CD1c-positive myeloid dendritic cell (primary cell): Measurements from ENCODE around the gene TNRC18.
"Not testable (repeated sequence)": the region's sequence is repeated elsewhere in the genome, so short reads cannot be mapped to it uniquely, and the experiment has no call there.

Experiments used
- DNase-seq: peaks from one replicate; pipeline ENCODE4 v3.0.0-alpha.2; 2016; ENCODE audit errors: extremely low spot score

TNRC18 gene

GRCh38 chr7:5350174-5350463 lies 73.5 kb downstream of the TNRC18 start:
- DNase-seq = no peak

GRCh38 chr7:5349437-5350173 lies 74.0 kb downstream of the TNRC18 start:
- no peak for DNase-seq

DNA sequence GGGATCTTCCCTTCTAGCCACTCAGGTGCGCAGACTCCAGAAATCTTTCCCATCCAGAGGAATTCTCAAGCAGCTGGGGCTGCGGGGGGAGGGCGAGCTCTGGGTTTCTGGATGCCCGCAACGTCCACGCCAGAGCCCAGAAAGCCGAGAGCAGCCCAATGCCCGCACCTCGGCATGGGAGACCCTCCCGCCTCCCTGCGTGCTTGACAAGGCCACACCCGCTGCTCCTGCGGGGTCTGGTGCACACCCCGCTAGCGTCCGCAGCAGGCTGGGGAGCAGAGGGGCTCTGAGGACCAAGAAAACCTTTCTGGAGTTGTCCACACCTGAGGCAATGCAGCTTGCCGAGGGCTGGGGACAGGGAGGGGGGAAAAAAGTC lies 74.6 kb downstream of the TNRC18 start:
- DNase-seq = no peak

- DNase-seq = no peak
Observed at GRCh38 chr7:5348134-5349004, 75.3 kb downstream of the TNRC18 start.

DNA sequence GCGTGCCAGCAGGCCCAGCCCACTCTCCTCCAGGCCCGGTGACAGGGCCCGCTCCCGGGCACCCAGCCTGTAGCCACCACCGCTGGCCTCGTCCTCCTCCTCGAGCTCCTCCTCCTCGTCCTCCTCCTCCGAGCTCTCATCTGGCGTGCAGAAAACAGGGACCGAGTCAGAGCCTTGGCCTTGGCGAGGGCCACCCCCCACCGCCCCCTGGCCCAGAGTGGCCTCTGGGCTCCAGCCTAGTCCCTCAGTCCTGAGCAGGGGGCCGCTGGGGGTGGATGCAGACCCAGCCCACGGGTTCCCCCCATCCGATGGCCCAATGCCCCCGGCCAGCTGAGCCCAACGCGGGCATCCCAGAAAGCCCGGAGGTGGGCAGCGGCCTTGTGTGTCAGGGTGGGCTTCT lies 78.0 kb downstream of the TNRC18 start:
- DNase-seq = no peak

DNA sequence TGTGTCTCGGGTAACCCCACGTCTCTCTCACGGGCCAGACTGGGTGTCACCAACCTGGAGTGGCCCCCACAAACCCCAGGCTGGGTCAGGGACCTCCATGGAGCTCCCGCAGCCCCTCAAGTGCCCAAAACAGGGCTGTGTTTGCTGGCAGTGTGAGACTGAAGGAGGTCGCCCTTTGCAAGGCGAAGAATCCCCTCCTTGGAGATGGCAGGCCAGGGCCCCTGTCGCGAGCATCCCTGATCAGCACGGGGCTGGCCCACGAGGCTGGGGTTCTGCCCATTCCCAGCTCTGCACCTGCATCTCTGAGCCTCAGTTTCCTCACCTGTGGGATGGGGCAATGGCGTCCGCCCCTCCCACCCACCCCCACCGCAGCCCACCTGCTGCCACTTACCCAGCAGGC lies 78.5 kb downstream of the TNRC18 start:
- no peak for DNase-seq

DNA sequence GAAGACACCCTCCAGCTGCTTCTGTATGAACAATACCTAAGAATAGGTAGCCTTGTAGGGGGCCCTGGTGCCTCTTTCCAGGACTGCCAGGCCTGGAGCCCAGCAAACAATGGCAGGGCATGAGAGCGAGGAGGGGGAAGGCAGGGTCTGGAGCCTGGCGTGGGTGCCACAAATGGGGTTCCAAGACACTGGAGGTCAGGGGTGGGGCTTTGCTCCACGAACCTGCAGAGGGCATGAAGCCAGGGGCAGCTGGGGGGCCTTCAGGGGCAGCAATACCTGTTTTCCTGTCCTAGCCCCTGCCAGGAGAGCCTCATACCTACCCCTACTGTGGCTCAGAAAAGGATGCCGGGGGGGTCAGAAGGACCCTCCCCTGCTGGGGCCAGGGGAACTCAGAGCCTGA lies 79.3 kb downstream of the TNRC18 start:
- DNase-seq = no peak

- DNase-seq = no peak
Observed at GRCh38 chr7:5343884-5344283, 79.8 kb downstream of the TNRC18 start.

- DNase-seq = no peak
Observed at GRCh38 chr7:5342631-5343030, 81.0 kb downstream of the TNRC18 start.

- no peak for DNase-seq
Observed at GRCh38 chr7:5339955-5340354, 83.7 kb downstream of the TNRC18 start.

DNA sequence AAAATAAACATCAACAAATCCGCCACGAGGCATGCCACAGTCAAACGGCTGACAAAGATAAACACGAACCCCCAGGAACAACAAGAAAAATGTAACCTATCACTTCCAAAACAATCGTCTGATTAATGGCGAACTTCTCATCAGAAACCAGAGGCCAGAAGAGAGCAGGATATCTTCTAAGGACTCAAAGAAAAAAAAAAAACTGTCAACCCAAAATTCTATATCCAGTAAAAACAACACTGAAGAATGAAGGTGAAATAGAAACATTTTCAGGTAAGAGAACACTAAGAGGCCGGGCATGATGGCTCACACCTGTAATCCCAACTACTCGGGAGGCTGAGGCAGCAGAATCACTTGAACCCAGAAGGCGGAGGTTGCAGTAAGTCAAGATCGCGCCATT lies 86.6 kb downstream of the TNRC18 start:
- DNase-seq = no peak

GRCh38 chr7:5334671-5335070 lies 89.0 kb downstream of the TNRC18 start:
- DNase-seq = no peak

DNA sequence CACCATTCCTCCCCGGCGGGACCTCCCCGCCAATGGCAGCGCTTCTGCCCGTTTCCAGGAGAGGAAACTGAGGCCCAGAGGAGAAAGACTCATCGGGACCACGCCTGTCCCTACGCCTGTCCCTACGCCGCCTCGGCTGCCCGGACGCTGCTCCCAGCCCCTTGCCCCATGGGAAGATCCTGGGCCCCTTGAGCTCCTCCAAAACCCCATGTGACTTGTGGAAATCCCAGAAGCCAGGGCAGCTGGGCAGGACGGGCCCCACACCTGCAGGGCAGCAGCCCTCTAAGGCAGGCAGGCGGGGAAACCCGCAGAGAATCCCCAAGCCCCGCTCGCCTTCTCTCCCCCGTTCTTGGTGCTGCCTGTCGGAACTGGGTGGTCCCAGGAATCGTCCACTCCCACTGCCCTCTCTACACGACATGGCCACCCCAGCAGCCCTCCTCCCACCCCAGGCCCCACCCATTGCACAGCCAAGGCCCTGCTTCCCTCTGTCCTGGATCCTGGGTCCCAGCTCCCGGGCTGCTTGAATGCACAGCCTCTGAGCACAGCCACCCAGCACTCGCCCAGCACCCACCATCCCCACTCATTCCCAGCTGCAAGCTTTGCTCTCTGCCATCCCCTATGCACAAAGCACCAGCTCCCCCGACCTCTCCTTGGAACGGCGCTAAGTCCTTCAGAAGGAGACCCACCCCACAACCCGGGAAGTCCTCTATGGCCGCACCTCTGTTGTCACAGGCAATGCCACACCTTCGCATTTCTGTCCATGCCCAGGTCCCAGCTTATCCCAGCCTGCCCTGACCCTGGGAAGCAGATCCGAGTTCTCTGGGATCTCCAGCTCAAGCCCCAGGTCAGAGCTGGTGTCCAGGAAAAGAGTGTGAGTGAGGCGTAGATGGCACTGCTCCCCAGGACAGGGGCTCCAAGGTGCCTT lies 90.3 kb downstream of the TNRC18 start:
- DNase-seq = no peak

DNA sequence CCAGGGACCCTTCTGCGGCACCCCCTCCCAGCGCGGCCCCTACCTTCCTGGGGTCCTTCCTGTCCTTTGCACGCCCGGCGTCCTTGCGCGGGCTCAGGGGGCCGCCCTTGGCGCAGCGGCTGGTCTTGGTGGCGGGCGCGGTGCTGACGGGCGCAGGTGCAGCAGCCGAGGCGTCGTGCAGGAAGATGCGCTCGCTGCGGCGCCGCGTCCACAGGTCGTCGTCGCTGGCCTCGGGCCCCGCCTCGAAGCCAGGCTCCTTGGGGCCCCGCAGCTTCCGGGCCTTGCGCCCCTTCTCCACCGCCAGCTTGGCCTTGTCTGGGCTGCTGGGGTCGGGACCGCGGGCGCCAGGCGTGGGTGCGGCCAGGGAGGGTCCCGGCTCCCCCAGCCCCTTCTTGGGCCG lies 91.1 kb downstream of the TNRC18 start:
- no peak for DNase-seq

DNA sequence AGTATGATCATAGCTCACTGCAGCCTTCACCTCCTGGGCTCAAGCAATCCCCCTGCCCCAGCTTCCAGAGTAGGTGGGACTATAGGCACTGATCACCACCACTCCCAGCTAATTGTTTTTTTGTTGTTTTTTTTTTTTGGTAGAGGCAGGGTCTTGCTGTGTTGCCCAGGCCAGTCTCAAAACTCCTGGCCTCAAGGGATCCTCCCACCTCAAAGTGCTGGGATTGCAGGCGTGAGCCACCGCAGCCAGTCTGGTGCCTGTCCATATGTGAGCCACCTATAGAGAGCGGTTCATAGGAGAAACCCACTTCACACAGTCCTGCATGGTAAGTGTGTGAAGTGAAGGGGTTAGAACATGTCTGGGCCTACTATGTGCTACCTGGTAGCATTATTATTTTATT lies 93.3 kb downstream of the TNRC18 start:
- DNase-seq = no peak

- DNase-seq = no peak
Observed at GRCh38 chr7:5324961-5325360, 98.7 kb downstream of the TNRC18 start.

DNA sequence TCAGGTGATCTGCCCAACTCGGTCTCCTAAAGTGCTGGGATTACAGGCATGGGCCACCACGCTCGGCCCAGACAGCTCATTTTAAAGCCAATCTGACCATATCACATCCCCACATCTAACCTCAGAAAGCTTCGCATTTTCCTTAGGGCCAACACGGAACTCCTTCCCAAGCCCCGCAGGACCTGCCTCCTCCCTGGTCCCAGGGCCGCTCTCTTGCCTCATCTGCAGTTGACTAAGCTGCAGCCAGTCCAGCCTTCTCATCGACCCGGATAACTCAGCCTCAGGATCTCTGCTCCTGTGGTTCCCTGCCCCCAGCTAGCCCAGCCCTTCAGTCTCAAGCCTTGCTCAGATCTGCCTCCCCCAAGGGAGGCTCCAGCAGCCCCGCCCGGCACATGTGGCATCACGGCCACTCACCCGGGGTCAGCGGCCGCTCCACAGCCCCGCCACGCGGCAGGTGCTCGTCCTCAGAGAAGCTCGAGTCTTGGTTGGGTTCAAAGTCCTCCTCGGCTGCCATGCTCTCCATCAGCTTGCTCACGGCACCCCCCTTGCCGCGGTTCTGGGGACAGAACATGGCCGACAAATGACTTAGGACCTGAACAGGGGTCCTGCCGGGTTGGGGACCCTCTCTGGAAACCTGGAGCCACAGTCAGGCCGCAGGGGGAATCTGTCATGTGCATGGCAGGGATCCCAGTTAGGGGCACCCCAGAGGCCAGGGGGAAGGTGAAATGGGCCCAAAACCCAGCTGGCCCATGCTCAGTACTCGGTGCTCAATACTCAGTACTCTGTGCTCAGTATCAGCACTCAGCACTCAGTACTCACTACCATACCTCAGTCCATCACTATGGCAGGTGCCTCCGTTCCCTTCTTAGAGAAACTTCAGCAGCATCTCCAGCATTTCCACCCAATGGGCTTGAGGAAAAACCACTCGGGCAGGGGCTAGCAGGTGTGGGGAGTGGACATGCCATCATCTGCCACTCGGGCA lies 99.5 kb downstream of the TNRC18 start:
- not testable (repeated sequence) for DNase-seq

DNA sequence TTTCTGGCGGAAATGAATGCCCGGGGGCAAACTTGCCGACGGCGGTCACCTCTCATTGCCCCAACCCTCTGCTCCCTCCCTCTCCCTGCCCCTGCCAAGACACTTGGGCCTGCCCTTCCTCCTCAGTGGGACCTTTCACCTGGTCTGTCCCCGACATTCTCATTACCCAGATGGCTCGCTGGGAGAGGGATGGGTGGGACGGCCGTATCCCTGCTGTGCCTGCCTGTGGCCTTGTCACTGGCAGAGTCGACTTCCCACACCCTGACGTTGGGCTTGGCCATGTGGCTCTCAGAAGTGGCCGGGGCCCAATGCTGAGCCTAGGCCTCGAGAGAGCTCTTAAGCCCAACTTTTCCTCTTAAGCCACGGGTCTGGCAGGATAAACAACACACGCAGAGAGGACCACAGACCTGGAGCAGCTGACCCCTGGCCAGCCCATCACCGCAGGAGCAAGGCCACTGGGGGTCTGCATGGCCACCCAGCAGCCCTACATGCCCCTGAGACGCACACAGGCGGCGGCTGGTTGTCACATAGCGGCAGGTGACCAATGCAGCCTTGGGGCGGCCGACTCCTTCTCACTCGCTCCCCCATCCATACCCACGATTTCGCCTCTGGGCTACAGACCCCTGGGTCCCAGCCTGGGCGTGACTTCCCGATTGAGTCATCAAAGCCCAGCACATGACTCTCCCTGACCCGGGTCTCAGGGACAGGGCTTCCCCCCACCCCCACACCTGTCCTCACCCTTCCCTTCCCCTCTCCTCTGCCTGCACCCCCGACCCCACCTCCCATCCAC lies 100.8 kb downstream of the TNRC18 start:
- no peak for DNase-seq

DNA sequence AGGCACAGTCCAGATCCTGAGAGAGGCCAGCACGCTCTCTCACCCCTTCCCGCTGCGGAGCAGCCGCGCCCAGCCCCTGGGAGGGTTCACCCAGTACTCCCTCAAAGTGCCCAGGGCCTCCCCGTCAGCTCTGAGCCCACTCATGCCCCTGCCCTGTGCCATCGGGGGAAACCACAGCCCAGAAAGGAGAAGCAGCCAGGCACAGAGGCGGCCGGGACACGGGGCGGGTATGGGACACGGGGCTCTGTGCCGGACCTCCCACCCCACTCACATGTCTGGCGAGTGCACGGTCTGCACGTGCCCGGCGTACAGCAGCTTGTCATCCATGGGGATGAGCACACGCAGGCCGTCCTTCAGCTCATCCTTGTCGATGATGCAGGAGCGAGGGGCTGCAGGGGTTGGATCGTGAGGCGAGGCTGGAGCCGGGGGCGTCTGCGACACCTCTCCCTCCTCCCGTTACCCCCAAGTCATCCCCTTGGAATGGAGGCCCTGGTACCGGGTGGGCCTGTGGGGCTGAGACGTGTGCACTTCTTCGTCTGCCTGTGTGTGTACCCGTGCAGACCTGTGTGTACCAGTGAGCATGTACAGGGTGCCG lies 102.7 kb downstream of the TNRC18 start:
- no peak for DNase-seq

DNA sequence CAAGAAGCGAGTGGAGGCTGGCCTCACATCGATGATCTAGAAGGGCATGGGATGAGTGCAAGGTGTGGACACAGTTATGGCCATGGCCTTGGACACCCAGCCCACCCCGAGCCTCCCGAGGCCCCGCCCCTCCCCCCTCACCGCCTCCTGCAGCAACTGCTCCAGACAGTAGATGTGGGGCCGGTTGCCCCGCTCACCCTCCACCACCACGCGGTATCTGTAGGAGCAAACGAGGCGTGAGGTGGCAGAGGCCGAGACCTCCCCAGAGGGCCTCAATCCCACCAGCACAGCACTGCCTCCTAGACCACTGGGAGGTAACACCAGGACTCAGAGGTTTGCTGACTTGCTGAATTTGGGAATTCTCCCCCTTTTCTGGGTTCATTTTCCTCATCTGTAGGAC lies 103.2 kb downstream of the TNRC18 start:
- DNase-seq = no peak
